ENCODE results near the gene URI1.
A peak's percentile ranks its signal among the peaks of the same experiment; 100 is the strongest.

URI1 gene

GRCh38 chr19:29945433-29945832 lies 3.4 kb downstream of the URI1 start (continued):
- TF ChIP-seq ZBTB49 (tag by site-specific recombination; IDR thresholded peaks at IDR 0.05; ENCODE audit: low read depth), result no peak
- no peak for TF ChIP-seq ZNF449 (tag by site-specific recombination; IDR thresholded peaks at IDR 0.05)
- no peak for TF ChIP-seq ZNF169 (tag by site-specific recombination; IDR thresholded peaks at IDR 0.05)
- no peak for TF ChIP-seq REPIN1 (tag by site-specific recombination; IDR thresholded peaks at IDR 0.05; ENCODE audit: low read depth)
- no peak for TF ChIP-seq KLF8 (tag by site-specific recombination; IDR thresholded peaks at IDR 0.05)
- TF ChIP-seq ZBTB6 (tag by site-specific recombination; IDR thresholded peaks at IDR 0.05), result no peak
- TF ChIP-seq ZEB2 (tag by site-specific recombination; IDR thresholded peaks at IDR 0.05), result no peak
- no peak for TF ChIP-seq ZNF248 (tag by site-specific recombination; IDR thresholded peaks at IDR 0.05)
- no peak for TF ChIP-seq ZIC2 (tag by site-specific recombination; IDR thresholded peaks at IDR 0.05)

GRCh38 chr19:29946645-29947044 lies 4.6 kb downstream of the URI1 start:
- TF ChIP-seq REST (tag by site-specific recombination; IDR thresholded peaks at IDR 0.05), result no peak
- peak; percentile 98 for TF ChIP-seq ZNF664 (tag by site-specific recombination; IDR thresholded peaks at IDR 0.05)
- no peak for TF ChIP-seq ZNF280C (tag by site-specific recombination; IDR thresholded peaks at IDR 0.05)
- TF ChIP-seq ZNF10 (tag by site-specific recombination; IDR thresholded peaks at IDR 0.05), result no peak
- peak; percentile 56 for TF ChIP-seq ZNF366 (tag by site-specific recombination; conservative IDR thresholded peaks at IDR 0.05)
- TF ChIP-seq KLF7 (tag by site-specific recombination; IDR thresholded peaks at IDR 0.05; ENCODE audit: borderline replicate concordance), result no peak
- ChIA-PET POLR2A (interaction anchor here (0.9 kb wide), 1 partner anchor 31 kb away, joined by 3 read pairs; no protein-coding TSS in a partner anchor), CTCF (interaction anchor here (0.7 to 2.4 kb wide), 5 partner anchors 10 to 1268 kb away, joined by 3 to 22 read pairs (median 3); no protein-coding TSS in a partner anchor)
- H3K36me3 ChIP-seq (ENCODE audit: control insufficient read depth in 2 of 2, insufficient read depth in 1 of 2, low read length in 2 of 2), result peaks cover 4% of the 10 kb centered on the region in 2 experiments; a peak in 1 of 3 replicates
- H3K4me1 ChIP-seq (ENCODE audit: control insufficient read depth, insufficient read depth, low read length), result peaks cover 46% of the 10 kb centered on the region
- H3K4me3 ChIP-seq (ENCODE audit: low read depth, low read length), result no peak overlapping the region
- no peaks in the 10 kb centered on the region for H3K9me3 ChIP-seq (ENCODE audit: control insufficient read depth, insufficient read depth, low read depth, low read length)
- peak overlapping the region; percentile 6; the same call in 1 of the 2 replicates for H3K27ac ChIP-seq (ENCODE audit: extremely low read depth, low read depth, low read length)

All from HEK293 (cell line).